Left ventricle myocardium superior (tissue), 1 donor: ENCODE measurements around the gene MEX3C. TPM values are rescaled to one million over a fixed set of nuclear protein-coding genes. Genes with fewer than 3 reads are reported as not detected.

ENCODE experiments used
- ATAC-seq: fragments of 200-7000 bp; cut with Tn5 transposase; one replicate; pipeline ENCODE4 v1.9.1; 2020; ENCODE audit warnings: mild to moderate bottlenecking, moderate library complexity
- DNase-seq: peaks from one replicate; pipeline ENCODE4 v3.0.0-alpha.2; 2020
- intact Hi-C: fragments of 100-400 bp; cut with micrococcal nuclease; formaldehyde crosslinking; loops from one replicate; pipeline ENCODE4 v1.11.0; 2022
- long read RNA-seq: library from polyadenylated mRNA; unstranded; transcript quantifications from one replicate; pipeline ENCODE4 v2.0.0, GENCODE V29; 2021
- total RNA-seq: library from RNA; stranded (reverse); fragmentation: NEBNext Ultra II Directional; extraction: Animal tissue kit (Norgen Biotek cat#: 25700); gene quantifications from one replicate; pipeline ENCODE4 v1.2.1, GENCODE V29; 2021
- donor health status: DM: no; HTN: yes; CAD: no; lungs with severe emphysema.

Gene MEX3C
- total RNA-seq = 23.1 TPM
- long read RNA-seq, transcript MEX3C-201 (2 exons, 3,781 nt) = major isoform, 19 of 21 reads
- long read RNA-seq, partial matches to known transcripts = 1 of 21 reads
- long read RNA-seq, other reads (novel, unspliced or antisense) = 1 of 21 reads

- ATAC-seq (peak; percentile 94), DNase-seq (peak; percentile 98)
- intact Hi-C loops = no loop called here
Observed at GRCh38 chr18:51197661-51198424, at the start of gene MEX3C. Gene MEX3C (minus strand): TSS chr18:51197681. CDS start chr18:51197320, 361 bp downstream.

GRCh38 chr18:51241226-51241625 is 43.7 kb upstream of the MEX3C start:
- intact Hi-C loops = no loop called here
- DNase-seq = no peak
- ATAC-seq = no peak

GRCh38 chr18:51236225-51236624 is 38.7 kb upstream of the MEX3C start:
- DNase-seq = no peak
- peak; percentile 27 for ATAC-seq
- intact Hi-C loops = no loop called here

- DNase-seq = no peak
- ATAC-seq = peak; percentile 50
- intact Hi-C loops = no loop called here
Observed at GRCh38 chr18:51235009-51235789, 37.7 kb upstream of the MEX3C start.

- no peak for ATAC-seq
- intact Hi-C loops = no loop called here
- DNase-seq = no peak
Observed at GRCh38 chr18:51234117-51235008, 36.9 kb upstream of the MEX3C start.

GRCh38 chr18:51229328-51229727 is 31.8 kb upstream of the MEX3C start:
- intact Hi-C loops = no loop called here
- ATAC-seq (no peak), DNase-seq (no peak)

GRCh38 chr18:51227660-51228059 is 30.2 kb upstream of the MEX3C start:
- DNase-seq = no peak
- no peak for ATAC-seq
- intact Hi-C loops = no loop called here

GRCh38 chr18:51226587-51227350 is 29.3 kb upstream of the MEX3C start:
- intact Hi-C loops = no loop called here
- DNase-seq (no peak), ATAC-seq (no peak)

- ATAC-seq = no peak
- intact Hi-C loops = no loop called here
- DNase-seq = no peak
Observed at GRCh38 chr18:51226068-51226467, 28.6 kb upstream of the MEX3C start.

- intact Hi-C loops = no loop called here
- DNase-seq (no peak), ATAC-seq (no peak)
Observed at GRCh38 chr18:51212606-51213005, 15.1 kb upstream of the MEX3C start.

- intact Hi-C loops = no loop called here
- DNase-seq = peak; percentile 40
- peak; percentile 89 for ATAC-seq
Observed at GRCh38 chr18:51211552-51211951, 14.1 kb upstream of the MEX3C start.

GRCh38 chr18:51196811-51197660 is 445 bp downstream of the MEX3C start:
- peak; percentile 77 for DNase-seq
- peak; percentile 6 for ATAC-seq
- intact Hi-C loops = no loop called here

- intact Hi-C loops = no loop called here
- ATAC-seq (peak; percentile 0), DNase-seq (peak; percentile 62)
Observed at GRCh38 chr18:51196118-51196810, 1.2 kb downstream of the MEX3C start.

GRCh38 chr18:51195451-51196117 is 1.9 kb downstream of the MEX3C start:
- ATAC-seq (no peak), DNase-seq (no peak)
- intact Hi-C loops = no loop called here

GRCh38 chr18:51195086-51195450 is 2.4 kb downstream of the MEX3C start:
- DNase-seq = no peak
- intact Hi-C loops = no loop called here
- no peak for ATAC-seq

GRCh38 chr18:51194604-51195003 is 2.9 kb downstream of the MEX3C start:
- intact Hi-C loops = no loop called here
- ATAC-seq = no peak

More at GRCh38 chr18:51194604-51195003, 2.9 kb downstream of the MEX3C start:
- no peak for DNase-seq
